Heart right ventricle (tissue), 16 donors: ENCODE measurements around the gene TMED8. TPM values are rescaled to one million over a fixed set of nuclear protein-coding genes. Genes with fewer than 3 reads are reported as not detected.
"Not testable (repeated sequence)": the region's sequence is repeated elsewhere in the genome, so short reads cannot be mapped to it uniquely, and the experiment has no call there.

Experiments used
- ATAC-seq, 8 donors: fragments of 200-7000 bp; cut with Tn5 transposase; one replicate each; pipeline ENCODE4 v1.9.1; 2020; ENCODE audit warnings: mild to moderate bottlenecking in 8 of 8, moderate library complexity in 8 of 8, moderate number of reproducible peaks in 1 of 8
- DNase-seq, 2 donors: peaks; one replicate each; pipeline ENCODE4 v3.0.0-alpha.2; 2020
- H3K27ac ChIP-seq, 10 donors: fragments of 200-600 bp; sonication (generic) in 2 of 10; one replicate each; pipeline versions ENCODE4 v1.5.0 to v1.8.0; 2020 to 2022; ENCODE audit warnings: mild to moderate bottlenecking in 3 of 10
- H3K27me3 ChIP-seq, 7 donors: fragments of 200-600 bp; one replicate each; pipeline ENCODE4 v1.8.0; 2021 to 2022; ENCODE audit warnings: mild to moderate bottlenecking in 2 of 7
- H3K36me3 ChIP-seq, 9 donors: fragments of 200-600 bp; sonication (generic) in 1 of 9; one replicate each; pipeline versions ENCODE4 v1.5.0 to v1.8.0; 2020 to 2022; ENCODE audit warnings: mild to moderate bottlenecking in 2 of 9
- H3K4me1 ChIP-seq, 9 donors: fragments of 200-600 bp; sonication (generic) in 1 of 9; one replicate each; pipeline versions ENCODE4 v1.5.0 to v1.8.0; 2020 to 2022; ENCODE audit warnings: mild to moderate bottlenecking in 4 of 9
- H3K4me3 ChIP-seq, 10 donors: fragments of 200-600 bp; sonication (generic) in 2 of 10; one replicate each; pipeline versions ENCODE4 v1.5.0 to v1.8.0; 2020 to 2022; ENCODE audit warnings: mild to moderate bottlenecking in 7 of 10, moderate library complexity in 2 of 10
- H3K9me3 ChIP-seq, 11 donors: fragments of 200-600 bp in 10 of 11; sonication (generic) in 2 of 11; one replicate each; pipeline versions ENCODE4 v1.5.0 to v1.8.0; 2013 to 2022; ENCODE audit warnings: mild to moderate bottlenecking in 2 of 11, control low read depth in 1 of 11, moderate library complexity in 1 of 11
- WGBS, 2 donors: extraction: QIAGEN DNeasy Blood & Tissue Kit; methylation state at CpG; one replicate each; pipeline ENCODE4 v1.1.7; 2013; ENCODE audit warnings: inconsistent platforms in 1 of 2; 5-methylcytosine and 5-hydroxymethylcytosine counted together
- intact Hi-C, 10 donors: fragments of 100-400 bp; cut with DNase I; formaldehyde crosslinking; loops; one replicate each; pipeline versions ENCODE4 v1.11.1 to v1.14.2; 2022
- polyA plus RNA-seq, 2 donors: library from polyadenylated mRNA; stranded (reverse); fragments of 200-250 nt; gene quantifications; one replicate each; pipeline ENCODE4 v1.2.3, GENCODE V29; 2013
- total RNA-seq, 10 donors: library from RNA; stranded (reverse); fragmentation: NEBNext Ultra II Directional in 3 of 10; extraction: Animal tissue kit (Norgen Biotek cat#: 25700) in 3 of 10; gene quantifications; one replicate each; pipeline versions ENCODE4 v1.2.1 to v1.2.4, GENCODE V29; 2021 to 2023
- TF ChIP-seq, protein P1 (sequence below), 9 donors: fragments of 200-600 bp; sonication (generic) in 2 of 9; IDR thresholded peaks; one replicate each; pipeline versions ENCODE4 v1.5.0 to v1.8.0; 2021 to 2022; ENCODE audit warnings: antibody characterized with exemption in 9 of 9, mild to moderate bottlenecking in 5 of 9, moderate library complexity in 1 of 9
- donor health status: Arrhythmogenic right ventricular cardiomyopathy.
- donor health status: ischemic (EF 13 %, LVEDD 7.1; RV severe dilation, severe dysfunction).
- donor health status: healthy with polysubstance abuse.
- donor health status: DM: no; HTN: yes; CAD: no.
- donor health status: DM: no; HTN: no; CAD: no.
- donor health status: ischemic (EF 25% LVEDD 6.9; RV normal size, moderate dysfunction).
- donor health status: ischemic (EF 25% LVEDD 5.7; RV mildly dilated, moderate dysfunction).
- donor health status: healthy.
- donor health status: DM: yes; HTN: yes; CAD: no.
- donor health status: Ischemic cardiomyopathy.
- donor health status: ischemic (EF 35%, LVEDD 5.7; RV mildly dilated, moderate dysfunction).
- donor health status: nonischemic (EF 11% LVEDD 7.7; RV severe dilation, severe dysfunction).
- donor health status: DM: yes; HTN: yes; CAD: no.
- donor health status: PGD.
- donor health status: ischemic (EF 29% LVEDD 5.4; RV normal size, mild dysfunction).
- donor health status: nonischemic (EF 23%, LVEDD 6.1; RV moderate dilation, normal function).

Gene TMED8
- total and polyA plus RNA-seq, 12 donors, result 1.8 to 8.7 (median 6.8) TPM

DNA sequence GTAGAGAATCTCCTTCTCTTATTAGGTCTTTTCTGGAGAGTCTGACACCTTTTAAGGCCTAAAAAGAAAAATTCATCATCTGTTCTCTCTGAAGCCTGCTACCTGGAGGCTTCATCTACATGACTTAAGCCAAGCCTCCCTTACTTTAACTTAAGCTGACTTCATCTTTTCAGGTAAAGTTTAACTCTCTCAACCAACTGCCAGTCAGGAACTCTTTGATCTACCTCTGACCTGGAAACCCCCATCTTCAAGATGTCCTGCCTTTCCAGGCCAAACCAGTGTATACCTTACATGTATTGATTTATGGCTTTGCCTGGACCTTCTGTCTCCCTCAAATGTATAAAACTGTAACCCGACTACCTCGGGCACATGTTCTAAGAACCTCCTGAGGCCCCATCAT lies 38.6 kb downstream of the TMED8 start:
- TF ChIP-seq, protein P1, sequence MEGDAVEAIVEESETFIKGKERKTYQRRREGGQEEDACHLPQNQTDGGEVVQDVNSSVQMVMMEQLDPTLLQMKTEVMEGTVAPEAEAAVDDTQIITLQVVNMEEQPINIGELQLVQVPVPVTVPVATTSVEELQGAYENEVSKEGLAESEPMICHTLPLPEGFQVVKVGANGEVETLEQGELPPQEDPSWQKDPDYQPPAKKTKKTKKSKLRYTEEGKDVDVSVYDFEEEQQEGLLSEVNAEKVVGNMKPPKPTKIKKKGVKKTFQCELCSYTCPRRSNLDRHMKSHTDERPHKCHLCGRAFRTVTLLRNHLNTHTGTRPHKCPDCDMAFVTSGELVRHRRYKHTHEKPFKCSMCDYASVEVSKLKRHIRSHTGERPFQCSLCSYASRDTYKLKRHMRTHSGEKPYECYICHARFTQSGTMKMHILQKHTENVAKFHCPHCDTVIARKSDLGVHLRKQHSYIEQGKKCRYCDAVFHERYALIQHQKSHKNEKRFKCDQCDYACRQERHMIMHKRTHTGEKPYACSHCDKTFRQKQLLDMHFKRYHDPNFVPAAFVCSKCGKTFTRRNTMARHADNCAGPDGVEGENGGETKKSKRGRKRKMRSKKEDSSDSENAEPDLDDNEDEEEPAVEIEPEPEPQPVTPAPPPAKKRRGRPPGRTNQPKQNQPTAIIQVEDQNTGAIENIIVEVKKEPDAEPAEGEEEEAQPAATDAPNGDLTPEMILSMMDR (IDR thresholded peaks at IDR 0.05), result no peak
- H3K9me3 ChIP-seq, result no peaks in the 10 kb centered on the region
- no peaks in the 10 kb centered on the region for H3K27me3 ChIP-seq
- ATAC-seq (no peak), DNase-seq (no peak)
- H3K4me3 ChIP-seq, result no peak overlapping the region
- peaks cover 0 to 60% (median 12%) of the 10 kb centered on the region in 9 donors for H3K36me3 ChIP-seq
- 92 to 95% methylated on average over 2 of the region's 2 CpGs for WGBS, 2 donors
- intact Hi-C loops, result no loop called here
- H3K4me1 ChIP-seq, result no peaks in the 10 kb centered on the region
- H3K27ac ChIP-seq, result no peak overlapping the region

DNA sequence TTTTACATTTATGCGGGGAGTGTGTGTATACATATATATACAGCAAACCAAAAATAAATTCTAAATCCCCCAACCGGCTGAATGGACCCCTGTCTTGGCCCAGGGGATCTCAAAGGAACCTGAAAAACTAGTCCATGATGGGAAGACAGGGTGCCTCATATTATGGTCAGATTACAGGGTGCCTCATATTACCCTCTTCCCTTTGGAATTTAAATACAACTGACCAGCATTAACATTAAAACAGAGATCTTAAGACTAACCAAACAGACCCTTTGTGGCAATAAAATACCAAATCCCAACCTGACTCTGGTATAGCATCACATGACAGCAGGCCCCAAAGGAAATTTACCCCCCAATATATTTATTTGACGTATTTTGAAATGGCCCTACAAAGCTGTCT lies 39.0 kb downstream of the TMED8 start:
- WGBS, 2 donors, result 91 to 94% methylated on average over 3 of the region's 3 CpGs
- H3K27ac ChIP-seq, result no peak overlapping the region
- ATAC-seq, result no peak

DNA sequence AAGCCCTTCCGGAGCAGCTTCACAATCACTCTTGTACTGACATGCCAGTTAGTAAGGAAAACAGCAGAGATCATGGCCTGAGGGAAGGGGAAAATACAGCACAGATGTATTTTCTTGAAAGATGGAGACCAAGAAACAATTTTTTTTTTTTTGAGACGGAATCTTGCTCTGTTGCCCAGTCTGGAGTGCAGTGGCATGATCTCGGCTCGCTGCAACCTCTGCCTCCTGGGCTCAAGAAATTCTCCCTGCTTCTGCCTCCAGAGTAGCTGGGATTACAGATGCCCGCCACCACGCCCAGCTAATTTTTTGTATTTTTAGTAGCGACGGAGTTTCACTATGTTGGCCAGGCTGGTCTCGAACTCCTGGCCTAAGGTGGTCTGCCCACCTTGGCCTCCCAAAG lies 39.6 kb downstream of the TMED8 start:
- peaks cover 0 to 50% (median 8%) of the 10 kb centered on the region in 9 donors for H3K36me3 ChIP-seq
- WGBS, 2 donors, result 96 to 98% methylated on average over 9 of the region's 9 CpGs
- H3K9me3 ChIP-seq, DNase-seq, H3K27me3 ChIP-seq, intact Hi-C loops, ATAC-seq, H3K4me3 ChIP-seq, H3K4me1 ChIP-seq, H3K27ac ChIP-seq: not testable (repeated sequence)

More for the DNA sequence above, 39.0 kb downstream of the TMED8 start:
- H3K9me3 ChIP-seq, result no peaks in the 10 kb centered on the region
- H3K27me3 ChIP-seq, result no peaks in the 10 kb centered on the region
- no peak overlapping the region for H3K4me3 ChIP-seq
- intact Hi-C loops, result no loop called here
- H3K36me3 ChIP-seq, result peaks cover 0 to 56% (median 12%) of the 10 kb centered on the region in 9 donors
- H3K4me1 ChIP-seq, result no peaks in the 10 kb centered on the region
- TF ChIP-seq, protein P1 (IDR thresholded peaks at IDR 0.05), result no peak
- no peak for DNase-seq

DNA sequence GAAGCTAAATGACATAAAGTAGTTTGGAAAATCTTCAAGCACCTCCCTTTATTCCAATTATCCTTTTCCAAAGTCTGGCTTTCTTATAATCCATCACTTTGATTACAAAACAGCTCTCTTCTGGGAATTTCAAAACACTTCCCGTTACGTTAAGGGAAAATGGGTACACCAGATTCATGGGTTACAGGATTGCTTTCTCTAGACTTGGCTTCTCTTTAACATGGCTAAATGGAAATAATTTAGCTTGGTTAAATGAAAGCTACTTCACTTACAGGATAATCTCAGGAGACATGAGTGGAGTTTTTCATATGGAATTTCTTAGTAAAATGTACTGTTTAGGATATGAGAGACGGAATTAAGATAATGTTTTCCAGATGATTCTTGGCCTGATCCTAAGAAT lies 41.3 kb downstream of the TMED8 start:
- no peak overlapping the region for H3K4me3 ChIP-seq
- 89 to 93% methylated on average over 3 of the region's 3 CpGs for WGBS, 2 donors
- H3K27me3 ChIP-seq, result no peaks in the 10 kb centered on the region
- H3K36me3 ChIP-seq, result peaks cover 0 to 35% (median 0%) of the 10 kb centered on the region in 9 donors
- intact Hi-C loops, result no loop called here
- H3K27ac ChIP-seq, result no peak overlapping the region
- no peaks in the 10 kb centered on the region for H3K4me1 ChIP-seq
- DNase-seq, result no peak
- no peak for ATAC-seq
- no peaks in the 10 kb centered on the region for H3K9me3 ChIP-seq
- TF ChIP-seq, protein P1 (IDR thresholded peaks at IDR 0.05), result no peak

DNA sequence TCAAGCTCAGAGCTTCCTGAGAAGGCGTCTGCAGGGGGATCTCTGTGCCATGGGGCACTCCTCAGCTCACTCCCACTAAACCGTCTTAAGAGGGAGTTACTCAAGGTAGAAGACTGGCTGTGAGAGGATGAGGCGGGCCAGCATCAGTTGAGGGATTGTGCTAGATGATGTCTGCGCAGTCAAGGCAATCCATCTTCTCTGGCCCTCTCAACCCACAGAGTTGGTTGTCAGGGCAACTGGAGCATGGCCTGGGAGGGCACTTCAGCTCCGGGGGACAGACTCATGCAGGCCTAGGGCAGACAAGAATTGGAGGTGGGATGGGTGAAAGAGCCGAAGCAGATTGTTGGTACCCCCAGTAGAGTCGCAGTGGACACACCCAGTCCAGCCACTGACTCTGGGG lies 47.0 kb downstream of the TMED8 start:
- Histone ChIP-seq H3K9me3 (no peaks in the 10 kb centered on the region), H3K27me3 (no peaks in the 10 kb centered on the region), H3K36me3 (no peaks in the 10 kb centered on the region), H3K4me3 (no peak overlapping the region), H3K27ac (no peak overlapping the region), H3K4me1 (no peaks in the 10 kb centered on the region)
- intact Hi-C loops, result loop anchor here in 3 of 10 donors (10.0 kb wide), 1 partner anchor 125 kb away; the partner anchor contains the start of genes AHSA1 (in 3 of the 3) and VIPAS39 (in 3 of the 3)
- ATAC-seq (no peak), DNase-seq (no peak)
- WGBS, 2 donors, result 88 to 92% methylated on average over 7 of the region's 7 CpGs
- TF ChIP-seq, protein P1 (IDR thresholded peaks at IDR 0.05), result no peak
